Vagina (tissue), 2 donors: ENCODE results near the gene RNF215.

ENCODE experiments used
- POLR2A ChIP-seq, 2 donors: fragments of 450-650 bp; IDR thresholded peaks; one replicate each; pipeline ENCODE4 v1.6.1; 2017; ENCODE audit warnings: antibody characterized with exemption in 2 of 2, mild to moderate bottlenecking in 2 of 2, moderate library complexity in 2 of 2
- POLR2AphosphoS5 ChIP-seq, 2 donors: sonication (generic); formaldehyde crosslinking; IDR thresholded peaks; one replicate each; pipeline ENCODE4 v1.9.0; 2017; ENCODE audit warnings: antibody characterized with exemption in 2 of 2, mild to moderate bottlenecking in 2 of 2, low read depth in 1 of 2; ENCODE audit not compliant: insufficient read depth in 1 of 2
- TF ChIP-seq, protein P1 (sequence below), 3 experiments: fragments of 450-650 bp in 2 of 3; fragments of 200-600 bp in 1 of 3; sonication (generic) in 1 of 3; IDR thresholded peaks; one replicate each; pipeline ENCODE4 v1.5.1; 2017 to 2019; ENCODE audit warnings: antibody characterized with exemption in 3 of 3, mild to moderate bottlenecking in 2 of 3, moderate library complexity in 2 of 3

DNA sequence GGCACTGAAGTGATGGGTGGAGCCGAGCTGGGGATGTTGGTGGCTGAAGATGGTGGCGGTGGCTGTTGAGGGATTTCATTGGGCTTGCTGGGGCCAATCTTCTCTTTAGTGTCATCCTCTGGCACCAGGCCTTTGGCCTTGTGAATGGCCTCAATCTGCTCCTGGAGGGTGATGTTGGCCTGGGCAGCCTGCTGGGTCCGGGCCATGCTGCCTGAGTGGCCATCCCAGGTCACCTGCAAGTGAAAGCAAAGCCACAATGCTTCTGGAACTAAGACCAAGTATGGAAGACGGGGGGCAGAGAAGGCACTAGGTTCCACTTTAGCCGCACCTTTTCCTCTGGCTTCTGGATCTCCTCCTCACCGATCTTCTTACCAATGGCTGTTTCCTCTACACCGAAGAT, 48.4 kb downstream of the RNF215 start:
- TF ChIP-seq POLR2AphosphoS5 (IDR thresholded peaks at IDR 0.05; ENCODE audit: insufficient read depth in 1 of 2, low read depth in 1 of 2) (no peak), POLR2A (IDR thresholded peaks at IDR 0.05) (no peak)
- TF ChIP-seq, protein P1, sequence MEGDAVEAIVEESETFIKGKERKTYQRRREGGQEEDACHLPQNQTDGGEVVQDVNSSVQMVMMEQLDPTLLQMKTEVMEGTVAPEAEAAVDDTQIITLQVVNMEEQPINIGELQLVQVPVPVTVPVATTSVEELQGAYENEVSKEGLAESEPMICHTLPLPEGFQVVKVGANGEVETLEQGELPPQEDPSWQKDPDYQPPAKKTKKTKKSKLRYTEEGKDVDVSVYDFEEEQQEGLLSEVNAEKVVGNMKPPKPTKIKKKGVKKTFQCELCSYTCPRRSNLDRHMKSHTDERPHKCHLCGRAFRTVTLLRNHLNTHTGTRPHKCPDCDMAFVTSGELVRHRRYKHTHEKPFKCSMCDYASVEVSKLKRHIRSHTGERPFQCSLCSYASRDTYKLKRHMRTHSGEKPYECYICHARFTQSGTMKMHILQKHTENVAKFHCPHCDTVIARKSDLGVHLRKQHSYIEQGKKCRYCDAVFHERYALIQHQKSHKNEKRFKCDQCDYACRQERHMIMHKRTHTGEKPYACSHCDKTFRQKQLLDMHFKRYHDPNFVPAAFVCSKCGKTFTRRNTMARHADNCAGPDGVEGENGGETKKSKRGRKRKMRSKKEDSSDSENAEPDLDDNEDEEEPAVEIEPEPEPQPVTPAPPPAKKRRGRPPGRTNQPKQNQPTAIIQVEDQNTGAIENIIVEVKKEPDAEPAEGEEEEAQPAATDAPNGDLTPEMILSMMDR (IDR thresholded peaks at IDR 0.05) = no peak
